Measurements from ENCODE around the gene ARL15. TPM values are rescaled to one million over a fixed set of nuclear protein-coding genes. Genes with fewer than 3 reads are reported as not detected.

Gene ARL15
- total and polyA plus RNA-seq, 2 of the 4 experiments (the other 2 are of a cell fraction), result 7.3 to 19.2 TPM

DNA sequence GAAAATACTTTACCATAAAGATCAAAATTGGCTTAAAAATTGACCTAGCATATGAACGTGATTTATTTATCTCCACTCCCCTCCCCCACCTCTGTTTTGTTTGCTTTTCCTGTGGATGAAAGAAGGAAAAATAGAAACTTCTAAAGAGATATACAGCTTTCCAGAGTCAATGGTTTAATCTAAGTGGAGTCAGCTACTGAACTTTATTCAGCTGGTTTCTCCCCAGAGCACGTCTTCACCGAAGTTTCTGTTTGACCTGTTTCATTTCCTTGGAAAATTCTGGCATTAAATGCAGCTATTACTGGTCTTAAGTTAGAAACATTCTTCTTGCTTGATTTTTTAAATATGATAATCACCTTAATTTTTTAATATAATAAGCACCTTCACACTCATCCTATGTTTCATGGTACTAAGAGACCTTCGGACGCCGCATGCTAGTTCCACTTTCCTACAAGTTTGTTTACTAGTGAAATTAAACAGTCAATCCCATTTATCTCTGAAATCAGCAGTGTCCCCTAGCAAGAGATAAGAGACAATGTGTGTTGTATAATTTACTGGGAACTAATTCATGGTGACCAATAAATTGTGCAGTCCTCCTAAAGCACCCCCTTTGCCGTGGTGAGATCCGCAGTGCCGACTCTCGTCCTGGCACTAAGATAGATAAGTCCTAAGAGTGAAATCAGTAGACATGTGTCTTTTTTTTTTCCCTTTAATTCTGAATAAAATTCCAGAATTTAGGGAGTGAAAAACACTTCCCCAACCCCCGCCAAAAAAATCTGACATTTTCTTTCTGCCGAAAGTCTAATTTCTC is 89.9 kb downstream of the ARL15 start:
- Histone ChIP-seq H3K23ac (ENCODE audit: low read depth, low read length) (no peak overlapping the region), H2AK9ac (replicated peaks; ENCODE audit: low read depth, low read length, poor library complexity) (no peak overlapping the region), H2BK15ac (ENCODE audit: low read depth, low read length) (no peak overlapping the region), H3K9ac (ENCODE audit: low read depth, low read length) (peak overlapping the region; percentile 36; the same call in 1 of the 2 replicates), H3K9me1 (ENCODE audit: insufficient read depth, low read length) (peaks cover 5% of the 10 kb centered on the region; the same call in 1 of the 2 replicates), H4K20me1 (ENCODE audit: insufficient read depth, low read length) (no peaks in the 10 kb centered on the region), H3K4me3 (ENCODE audit: insufficient read depth, low read depth, low read length) (peak overlapping the region; percentile 31; the same call in 1 of the 2 replicates), H3K36me3 (ENCODE audit: control insufficient read depth, insufficient read depth, low read length) (no peaks in the 10 kb centered on the region), H3K4me2 (ENCODE audit: low read depth, low read length) (peak overlapping the region; percentile 59), H4K5ac (ENCODE audit: low read depth, low read length) (no peak overlapping the region), H4K91ac (ENCODE audit: insufficient read depth, low read depth, low read length) (no peak overlapping the region), H2AK5ac (ENCODE audit: low read depth, low read length) (no peak overlapping the region), H2BK5ac (ENCODE audit: low read depth, low read length, poor library complexity, severe bottlenecking) (no peak overlapping the region), H3K27ac (ENCODE audit: insufficient read depth, low read length) (no peak overlapping the region), H2AFZ (replicated peaks; ENCODE audit: low read length, poor library complexity) (no peak overlapping the region), H2BK20ac (ENCODE audit: low read depth, low read length) (no peak overlapping the region; the same call in 1 of the 2 replicates), H3K14ac (replicated peaks; ENCODE audit: low read depth, low read length) (0 out of 2 replicates have a peak overlapping the region, but pooled peaks have one; percentile 51), H3K18ac (ENCODE audit: low read depth, low read length) (no peak overlapping the region), H3K79me1 (ENCODE audit: low read depth in 1 of 2, low read length in 2 of 2) (peaks cover 0 to 10% of the 10 kb centered on the region in 2 experiments; a peak in 1 of 4 replicates), H3K56ac (ENCODE audit: extremely low read depth, insufficient read depth, low read length) (no peak overlapping the region), H3K4me1 (ENCODE audit: control insufficient read depth, insufficient read depth, low read length) (peaks cover 2% of the 10 kb centered on the region; the same call in 1 of the 2 replicates), H3K4ac (ENCODE audit: low read depth, low read length) (no peak overlapping the region), H4K8ac (ENCODE audit: low read depth in 2 of 2, low read length in 2 of 2) (peak overlapping the region; percentile 19 to 50; a peak in 3 of 4 replicates), H2BK120ac (ENCODE audit: low read depth, low read length) (no peak overlapping the region), H3K27me3 (ENCODE audit: control insufficient read depth, insufficient read depth, low read length) (no peaks in the 10 kb centered on the region), H3K9me3 (ENCODE audit: control insufficient read depth, insufficient read depth, low read length) (no peaks in the 10 kb centered on the region)
- in situ Hi-C loops (cut with MboI; ENCODE audit: low sequenced_read_pairs) (loop anchor here (25.0 kb wide), 1 partner anchor 1258 kb away; no protein-coding TSS in a partner anchor), dilution Hi-C loops (cut with HindIII; ENCODE audit: low sequenced_read_pairs, unreplicated experiment) (no loop called here), intact Hi-C loops (cut with micrococcal nuclease) (no loop called here)
- ATAC-seq (ENCODE audit: low read depth), result no peak
- whole genome bisulfite sequencing, 2 experiments (ENCODE audit: extremely low coverage in 2 of 2, insufficient read length in 1 of 2), result no CpG with 5 or more reads among the region's 12 CpGs
- no peak for DNase-seq
- ChIA-PET CTCF (no interaction called here), POLR2A (ENCODE audit: unreplicated experiment) (no interaction called here)
- no TSS peak for BruUV-seq (replicated peaks)
- TF ChIP-seq, protein P1, sequence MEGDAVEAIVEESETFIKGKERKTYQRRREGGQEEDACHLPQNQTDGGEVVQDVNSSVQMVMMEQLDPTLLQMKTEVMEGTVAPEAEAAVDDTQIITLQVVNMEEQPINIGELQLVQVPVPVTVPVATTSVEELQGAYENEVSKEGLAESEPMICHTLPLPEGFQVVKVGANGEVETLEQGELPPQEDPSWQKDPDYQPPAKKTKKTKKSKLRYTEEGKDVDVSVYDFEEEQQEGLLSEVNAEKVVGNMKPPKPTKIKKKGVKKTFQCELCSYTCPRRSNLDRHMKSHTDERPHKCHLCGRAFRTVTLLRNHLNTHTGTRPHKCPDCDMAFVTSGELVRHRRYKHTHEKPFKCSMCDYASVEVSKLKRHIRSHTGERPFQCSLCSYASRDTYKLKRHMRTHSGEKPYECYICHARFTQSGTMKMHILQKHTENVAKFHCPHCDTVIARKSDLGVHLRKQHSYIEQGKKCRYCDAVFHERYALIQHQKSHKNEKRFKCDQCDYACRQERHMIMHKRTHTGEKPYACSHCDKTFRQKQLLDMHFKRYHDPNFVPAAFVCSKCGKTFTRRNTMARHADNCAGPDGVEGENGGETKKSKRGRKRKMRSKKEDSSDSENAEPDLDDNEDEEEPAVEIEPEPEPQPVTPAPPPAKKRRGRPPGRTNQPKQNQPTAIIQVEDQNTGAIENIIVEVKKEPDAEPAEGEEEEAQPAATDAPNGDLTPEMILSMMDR (conservative IDR thresholded peaks at IDR 0.05; ENCODE audit: low read depth, low read length), result no peak
